CD4-positive, alpha-beta T cell (primary cell): ENCODE data around the gene INO80E. TPM values are rescaled to one million over a fixed set of nuclear protein-coding genes. Genes with fewer than 3 reads are reported as not detected.

ENCODE experiments used
- ATAC-seq: fragments of 200-7000 bp; cut with Tn5 transposase; one replicate; pipeline ENCODE4 v1.10.0; 2022; ENCODE audit warnings: mild to moderate bottlenecking; ENCODE audit not compliant: poor library complexity
- CTCF ChIA-PET: fragments of 350-600 bp; sonication (Branson Sonifier 250); formaldehyde crosslinking; loops from one replicate; lab custom pipeline; 2021; ENCODE audit warnings: antibody characterized with exemption, inconsistent platforms; lab: Charles Lee
- POLR2A ChIA-PET: fragments of 350-600 bp; sonication (Branson Sonifier 250); formaldehyde crosslinking; loops from one replicate; lab custom pipeline; 2021; ENCODE audit warnings: antibody characterized with exemption, inconsistent platforms; lab: Charles Lee
- DNase-seq, 14 experiments: peaks; one replicate each; pipeline ENCODE4 v3.0.0-alpha.2; 2013 to 2020; ENCODE audit warnings: mixed read lengths in 2 of 14
- H3K27ac ChIP-seq, 2 donors: one replicate each; pipeline versions ENCODE4 v1.5.1 to v1.7.0; 2013; ENCODE audit warnings: low read length in 2 of 2, low read depth in 1 of 2, mild to moderate bottlenecking in 1 of 2
- H3K27me3 ChIP-seq, 2 experiments: 1 replicate in 1 of 2; 2 replicates in 1 of 2; pipeline versions ENCODE4 v1.6.1 to v1.7.0; 2013; ENCODE audit warnings: low read length in 2 of 2, control low read depth in 1 of 2, mild to moderate bottlenecking in 1 of 2, moderate library complexity in 1 of 2; ENCODE audit not compliant: insufficient read depth in 2 of 2, control insufficient read depth in 1 of 2
- H3K36me3 ChIP-seq: one replicate; pipeline ENCODE4 v1.6.1; 2013; ENCODE audit warnings: low read length, control low read depth; ENCODE audit not compliant: insufficient read depth
- H3K4me1 ChIP-seq: one replicate; pipeline ENCODE4 v1.6.1; 2013; ENCODE audit warnings: low read length, control low read depth; ENCODE audit not compliant: insufficient read depth
- H3K4me3 ChIP-seq: one replicate; pipeline ENCODE4 v1.5.1; 2013; ENCODE audit warnings: mild to moderate bottlenecking, low read length, moderate library complexity
- H3K9me3 ChIP-seq, 2 experiments: 1 replicate in 1 of 2; 2 replicates in 1 of 2; pipeline versions ENCODE4 v1.6.1 to v1.7.0; 2013; ENCODE audit warnings: low read length in 2 of 2, mild to moderate bottlenecking in 2 of 2, control low read depth in 1 of 2, moderate library complexity in 1 of 2; ENCODE audit not compliant: control insufficient read depth in 1 of 2, insufficient read depth in 1 of 2
- H3K27ac Mint-ChIP-seq: one replicate; pipeline ENCODE4 v1.8.0; 2020; ENCODE audit warnings: mixed read lengths
- H3K27me3 Mint-ChIP-seq: one replicate; pipeline ENCODE4 v1.8.0; 2021; ENCODE audit warnings: mixed read lengths
- H3K36me3 Mint-ChIP-seq: one replicate; pipeline ENCODE4 v1.8.0; 2021; ENCODE audit warnings: low read depth, mixed read lengths
- H3K4me1 Mint-ChIP-seq: one replicate; pipeline ENCODE4 v1.8.0; 2021; ENCODE audit warnings: low read depth, mixed read lengths
- H3K4me3 Mint-ChIP-seq: one replicate; pipeline ENCODE4 v1.8.0; 2020; ENCODE audit warnings: mild to moderate bottlenecking, mixed read lengths
- H3K9me3 Mint-ChIP-seq: one replicate; pipeline ENCODE4 v1.8.0; 2020; ENCODE audit warnings: mixed read lengths
- CTCF ChIP-seq: fragments of 200-600 bp; IDR thresholded peaks from one replicate; pipeline ENCODE4 v1.8.0; 2022; ENCODE audit warnings: antibody characterized with exemption, mild to moderate bottlenecking
- intact Hi-C, 2 experiments: fragments of 100-400 bp; cut with DNase I in 1 of 2; cut with micrococcal nuclease in 1 of 2; formaldehyde crosslinking; loops; one replicate each; pipeline versions ENCODE4 v1.15.1 to v1.9.0; 2023 to 2025; cut with DNase I, micrococcal nuclease
- total RNA-seq, 174 experiments: library from RNA in 2 of 174; stranded (reverse) in 2 of 174; gene quantifications; one replicate each; pipeline ENCODE4 v1.2.3 and lab custom pipeline; 2021 to 2026

The INO80E gene
- total RNA-seq, 2 experiments from 2014 or later: 54.6 to 57.6 TPM

- no peaks in the 10 kb centered on the region for H3K9me3 ChIP-seq
- Mint-ChIP-seq H3K27me3 (no peaks in the 10 kb centered on the region), H3K4me3 (peak overlapping the region; percentile 93), H3K4me1 (peaks cover 31% of the 10 kb centered on the region), H3K27ac (peak overlapping the region; percentile 91), H3K36me3 (peaks cover 14% of the 10 kb centered on the region), H3K9me3 (no peaks in the 10 kb centered on the region)
- peak overlapping the region; percentile 88 for H3K4me3 ChIP-seq
- TF ChIP-seq CTCF: no peak
- H3K27ac ChIP-seq: peak overlapping the region; percentile 74 to 92
- ChIA-PET CTCF (interaction anchor here (1.0 to 2.2 kb wide), 3 partner anchors 9 to 155 kb away, joined by 3 to 17 read pairs (median 5); partner anchors contain the start of gene TAOK2), POLR2A (interaction anchor here (0.8 to 3.4 kb wide), 4 partner anchors 10 to 102 kb away, joined by 3 to 69 read pairs (median 4); partner anchors contain the start of genes ALDOA, KCTD13 and TAOK2)
- DNase-seq: no peak
- intact Hi-C loops: loop anchor here in 1 of 2 experiments (2.0 kb wide), 1 partner anchor 38 kb away; no protein-coding TSS in a partner anchor
- no peaks in the 10 kb centered on the region for H3K27me3 ChIP-seq
- no peak for ATAC-seq
- H3K4me1 ChIP-seq: peaks cover 23% of the 10 kb centered on the region
- H3K36me3 ChIP-seq: peaks cover 4% of the 10 kb centered on the region
Observed at GRCh38 chr16:29963021-29963743, 32.9 kb upstream of the INO80E start.

GRCh38 chr16:29968205-29968604, 27.8 kb upstream of the INO80E start:
- no peak overlapping the region for H3K27ac Mint-ChIP-seq
- H3K9me3 ChIP-seq: no peaks in the 10 kb centered on the region
- H3K4me1 ChIP-seq: peaks cover 5% of the 10 kb centered on the region
- POLR2A ChIA-PET: no interaction called here
- ATAC-seq (no peak), DNase-seq (no peak)
- no peaks in the 10 kb centered on the region for H3K9me3 Mint-ChIP-seq
- H3K27me3 Mint-ChIP-seq: no peaks in the 10 kb centered on the region
- H3K36me3 Mint-ChIP-seq: peaks cover 26% of the 10 kb centered on the region
- H3K4me1 Mint-ChIP-seq: peaks cover 17% of the 10 kb centered on the region
- no peak for TF ChIP-seq CTCF
- H3K4me3 ChIP-seq: no peak overlapping the region
- peaks cover 11% of the 10 kb centered on the region for H3K36me3 ChIP-seq
- CTCF ChIA-PET: no interaction called here
- H3K27me3 ChIP-seq: no peaks in the 10 kb centered on the region
- intact Hi-C loops: no loop called here
- no peak overlapping the region for H3K27ac ChIP-seq
- no peak overlapping the region for H3K4me3 Mint-ChIP-seq

- no peaks in the 10 kb centered on the region for H3K27me3 Mint-ChIP-seq
Observed at GRCh38 chr16:29971304-29971703, 24.7 kb upstream of the INO80E start.

More at GRCh38 chr16:29971304-29971703, 24.7 kb upstream of the INO80E start:
- no peak for ATAC-seq
- no peak overlapping the region for H3K27ac Mint-ChIP-seq
- Histone ChIP-seq H3K4me1 (peaks cover 32% of the 10 kb centered on the region), H3K9me3 (no peaks in the 10 kb centered on the region), H3K27me3 (no peaks in the 10 kb centered on the region), H3K27ac (no peak overlapping the region), H3K36me3 (peaks cover 11% of the 10 kb centered on the region), H3K4me3 (no peak overlapping the region)
- intact Hi-C loops: loop anchor here in 1 of 2 experiments (5.0 kb wide), 1 partner anchor 164 kb away; the partner anchor contains the start of gene MAZ
- ChIA-PET CTCF (interaction anchor here (3.5 kb wide), 1 partner anchor 9 kb away, joined by 17 read pairs; the partner anchor contains the start of gene TMEM219), POLR2A (interaction anchor here (6.4 kb wide), 1 partner anchor 9 kb away, joined by 69 read pairs; the partner anchor contains the start of gene TMEM219)
- H3K9me3 Mint-ChIP-seq: no peaks in the 10 kb centered on the region
- H3K36me3 Mint-ChIP-seq: peaks cover 26% of the 10 kb centered on the region
- TF ChIP-seq CTCF: no peak
- peak in 1 of 14 experiments; percentile 16 for DNase-seq
- H3K4me1 Mint-ChIP-seq: peaks cover 36% of the 10 kb centered on the region
- peak overlapping the region; percentile 30 for H3K4me3 Mint-ChIP-seq
